Measurements from ENCODE around the gene MBD4.
"Not testable (repeated sequence)": the region's sequence is repeated elsewhere in the genome, so short reads cannot be mapped to it uniquely, and the experiment has no call there.

The MBD4 gene

GRCh38 chr3:129439817-129440617 lies at the start of gene MBD4, which contains the start of gene IFT122:
Gene MBD4, minus strand, starts transcription at chr3:129439948. Its CDS starts 115 bp downstream, at chr3:129439833.
Gene IFT122, plus strand, starts transcription at chr3:129440224. Its CDS starts 107 bp downstream, at chr3:129440331.
- peak; percentile 89 to 100 for DNase-seq

- not testable (repeated sequence) for DNase-seq
These were observed 49.5 kb upstream of the MBD4 start for GRCh38 chr3:129489258-129489657.

GRCh38 chr3:129487868-129488335 lies 48.2 kb upstream of the MBD4 start:
- DNase-seq = not testable (repeated sequence)

- DNase-seq = no peak
These were observed 47.6 kb upstream of the MBD4 start for GRCh38 chr3:129487183-129487867.

GRCh38 chr3:129486664-129487035 lies 46.9 kb upstream of the MBD4 start:
- no peak for DNase-seq

- DNase-seq = no peak
These were observed 46.2 kb upstream of the MBD4 start for GRCh38 chr3:129485721-129486663.

- not testable (repeated sequence) for DNase-seq
These were observed 45.4 kb upstream of the MBD4 start for GRCh38 chr3:129485146-129485545.

- no peak for DNase-seq
These were observed 44.1 kb upstream of the MBD4 start for GRCh38 chr3:129483870-129484269.

GRCh38 chr3:129482721-129483120 lies 43.0 kb upstream of the MBD4 start:
- DNase-seq = no peak

- DNase-seq = no peak
These were observed 42.1 kb upstream of the MBD4 start for GRCh38 chr3:129481766-129482332.

- not testable (repeated sequence) for DNase-seq
These were observed 41.5 kb upstream of the MBD4 start for GRCh38 chr3:129481225-129481765.

GRCh38 chr3:129476586-129476985 lies 36.8 kb upstream of the MBD4 start:
- no peak for DNase-seq

- no peak for DNase-seq
These were observed 36.1 kb upstream of the MBD4 start for GRCh38 chr3:129475863-129476262.

GRCh38 chr3:129474984-129475804 lies 35.4 kb upstream of the MBD4 start:
- no peak for DNase-seq

- DNase-seq = no peak
These were observed 34.0 kb upstream of the MBD4 start for GRCh38 chr3:129473769-129474152.

- no peak for DNase-seq
These were observed 33.5 kb upstream of the MBD4 start for GRCh38 chr3:129473067-129473768.

- DNase-seq = no peak
These were observed 31.1 kb upstream of the MBD4 start for GRCh38 chr3:129470861-129471260.

GRCh38 chr3:129469026-129469425 lies 29.3 kb upstream of the MBD4 start:
- no peak for DNase-seq

- no peak for DNase-seq
These were observed 28.2 kb upstream of the MBD4 start for GRCh38 chr3:129467932-129468331.

- no peak for DNase-seq
These were observed 24.0 kb upstream of the MBD4 start for GRCh38 chr3:129463716-129464115.

- no peak for DNase-seq
These were observed 23.3 kb upstream of the MBD4 start for GRCh38 chr3:129463094-129463493.

Data from bone marrow (tissue), 2 donors.